K562 (cell line): ENCODE data around the gene GPR180. TPM values are rescaled to one million over a fixed set of nuclear protein-coding genes. Genes with fewer than 3 reads are reported as not detected.

ENCODE experiments used
- ATAC-seq: fragments of 200-7000 bp; cut with Tn5 transposase; 3 replicates; pipeline ENCODE4 v1.9.1; 2020; ENCODE audit warnings: moderate library complexity
- BruUV-seq: library from RNA; stranded (reverse); fragments of 400-500 nt; replicated peaks from 2 replicates; lab custom pipeline; 2021; lab: Mats Ljungman, UMichigan
- CTCF ChIA-PET: fragments of 300-600 bp; formaldehyde crosslinking; extraction: SDS; loops from one replicate; lab custom pipeline; 2021; ENCODE audit warnings: low intra/inter-chr PET ratio; lab: Yijun Ruan, JAX
- POLR2A ChIA-PET: fragments of 300-600, 350-650 bp; sonication (Branson Sonifier 250); formaldehyde crosslinking; extraction: SDS; loops from one replicate; lab custom pipeline; 2021; ENCODE audit warnings: antibody characterized with exemption, inconsistent platforms; lab: Yijun Ruan, JAX
- DNase-seq, 4 experiments: peaks; one replicate each; pipeline versions ENCODE4 v3.0.0 to v3.0.0-alpha.2; 2011 to 2018; ENCODE audit warnings: low spot score in 3 of 4, mixed read lengths in 3 of 4; ENCODE audit errors: extremely low read depth in 1 of 4
- FAIRE-seq: peaks from 2 replicates; lab custom pipeline; 2011; peaks lifted over from hg19 to GRCh38; lab: Jason Lieb, UNC
- H2AFZ ChIP-seq: 2 replicates; pipeline ENCODE4 v1.6.0; 2011; ENCODE audit warnings: low read depth, low read length, control low read depth, inconsistent platforms
- H3K27ac ChIP-seq: fragments of 200-600 bp; 3 replicates; pipeline ENCODE4 v1.8.0; 2011; ENCODE audit warnings: low read depth, mild to moderate bottlenecking, control low read depth, inconsistent platforms, low read length, moderate library complexity, mixed read lengths; ENCODE audit errors: extremely low read depth
- H3K27me3 ChIP-seq, 2 experiments: fragments of 300-600 bp in 1 of 2; 2 replicates in 1 of 2; 3 replicates in 1 of 2; pipeline versions ENCODE4 v1.6.0 to v1.8.0; 2011; ENCODE audit warnings: inconsistent platforms in 2 of 2, low read length in 2 of 2, mild to moderate bottlenecking in 1 of 2, mixed read lengths in 1 of 2, moderate library complexity in 1 of 2; ENCODE audit not compliant: control insufficient read depth in 2 of 2, insufficient read depth in 2 of 2
- H3K36me3 ChIP-seq: fragments of 300-600 bp; 3 replicates; pipeline ENCODE4 v1.8.0; 2011; ENCODE audit warnings: mild to moderate bottlenecking, low read length, inconsistent platforms; ENCODE audit not compliant: control insufficient read depth, insufficient read depth
- H3K4me1 ChIP-seq, 2 experiments: fragments of 200-600 bp in 1 of 2; replicated peaks in 1 of 2; 2 replicates in 1 of 2; 3 replicates in 1 of 2; pipeline versions ENCODE4 v1.5.1 to v1.8.0; 2011; ENCODE audit warnings: inconsistent platforms in 2 of 2, low read length in 2 of 2, mild to moderate bottlenecking in 1 of 2, mixed read lengths in 1 of 2, moderate library complexity in 1 of 2; ENCODE audit not compliant: control insufficient read depth in 2 of 2, insufficient read depth in 2 of 2
- H3K4me2 ChIP-seq: 2 replicates; pipeline ENCODE4 v1.6.1; 2011; ENCODE audit warnings: low read length, control low read depth, inconsistent platforms, mixed read lengths; ENCODE audit not compliant: insufficient read depth
- H3K4me3 ChIP-seq: fragments of 200-600 bp; sonication (generic), shearing (Covaris generic); 2 replicates; pipeline ENCODE4 v1.5.1; 2016; ENCODE audit warnings: control low read depth, inconsistent platforms
- H3K79me2 ChIP-seq: fragments of 200-600 bp; 3 replicates; pipeline ENCODE4 v1.8.0; 2011; ENCODE audit warnings: low read length, inconsistent platforms; ENCODE audit not compliant: control insufficient read depth, insufficient read depth
- H3K9ac ChIP-seq, 2 experiments: 2 replicates each; pipeline versions ENCODE4 v1.6.0 to v1.6.1; 2011; ENCODE audit warnings: low read depth in 2 of 2, low read length in 2 of 2, control low read depth in 1 of 2, inconsistent platforms in 1 of 2, mild to moderate bottlenecking in 1 of 2, mixed read lengths in 1 of 2; ENCODE audit not compliant: insufficient read depth in 1 of 2
- H3K9me1 ChIP-seq: one replicate; pipeline ENCODE4 v1.6.0; 2011; ENCODE audit warnings: inconsistent platforms, mild to moderate bottlenecking, low read length, moderate library complexity; ENCODE audit not compliant: control insufficient read depth, insufficient read depth
- H3K9me3 ChIP-seq: replicated peaks from 2 replicates; pipeline ENCODE4 v1.5.1; 2011; ENCODE audit warnings: low read depth, low read length, inconsistent platforms; ENCODE audit not compliant: control insufficient read depth, insufficient read depth
- H4K20me1 ChIP-seq: replicated peaks from 2 replicates; pipeline ENCODE4 v1.6.1; 2011; ENCODE audit warnings: low read length, inconsistent platforms, mixed read lengths; ENCODE audit not compliant: control insufficient read depth, insufficient read depth
- ATF4 ChIP-seq: fragments of 450-650 bp; formaldehyde crosslinking; IDR thresholded peaks from 2 replicates; pipeline ENCODE4 v1.4.0; 2022; ENCODE audit warnings: mild to moderate bottlenecking, moderate library complexity
- HSF4 ChIP-seq: fragments of 250-450 bp; sonication (Bioruptor Pico); IDR thresholded peaks from 2 replicates; pipeline ENCODE4 v2.1.2; 2022; ENCODE audit warnings: mild to moderate bottlenecking, moderate library complexity, borderline replicate concordance
- LCOR ChIP-seq: sonication (generic); formaldehyde crosslinking; IDR thresholded peaks from 2 replicates; pipeline ENCODE4 v1.8.0; 2022; ENCODE audit warnings: mild to moderate bottlenecking, missing genetic modification reagents
- OTX1 ChIP-seq: fragments of 450-650 bp; formaldehyde crosslinking; IDR thresholded peaks from 2 replicates; pipeline ENCODE4 v1.4.0; 2022; ENCODE audit warnings: mild to moderate bottlenecking
- RCOR1 ChIP-seq, 2 experiments: IDR thresholded peaks; 2 replicates each; pipeline ENCODE4 v1.6.1; 2012; ENCODE audit warnings: low read depth in 2 of 2, low read length in 2 of 2, borderline replicate concordance in 1 of 2, improper control_type of control experiment in 1 of 2
- RERE ChIP-seq: sonication (generic); formaldehyde crosslinking; IDR thresholded peaks from 2 replicates; pipeline ENCODE4 v1.8.0; 2023; ENCODE audit warnings: missing genetic modification reagents, mild to moderate bottlenecking, borderline replicate concordance
- SAFB2 ChIP-seq: fragments of 200-400 bp; formaldehyde crosslinking; IDR thresholded peaks from 2 replicates; pipeline ENCODE4 v1.6.1; 2018; ENCODE audit warnings: borderline replicate concordance, low read length, low read depth, moderate library complexity; ENCODE audit not compliant: severe bottlenecking
- SNRNP70 ChIP-seq: fragments of 200-400 bp; formaldehyde crosslinking; optimal IDR thresholded peaks from 2 replicates; pipeline ENCODE3; 2017; ENCODE audit warnings: low read depth, low read length
- TFAP4 ChIP-seq: sonication (generic); formaldehyde crosslinking; IDR thresholded peaks from 2 replicates; pipeline ENCODE4 v1.8.0; 2022; ENCODE audit warnings: missing genetic modification reagents, mild to moderate bottlenecking, moderate library complexity, borderline replicate concordance
- TFE3 ChIP-seq: fragments of 450-650 bp; formaldehyde crosslinking; IDR thresholded peaks from 2 replicates; pipeline ENCODE4 v1.4.0; 2020; ENCODE audit warnings: mild to moderate bottlenecking, mixed read lengths
- ZNF12 ChIP-seq: sonication (generic); formaldehyde crosslinking; IDR thresholded peaks from 2 replicates; pipeline ENCODE4 v1.4.0; 2020; ENCODE audit warnings: mild to moderate bottlenecking, missing genetic modification reagents
- ZNF23 ChIP-seq: fragments of 250-450 bp; sonication (Bioruptor Pico); IDR thresholded peaks from 2 replicates; pipeline ENCODE4 v1.4.0; 2020; ENCODE audit warnings: mild to moderate bottlenecking
- WGBS: fragments of 100-300 bp; shearing (Covaris generic); methylation state at CpG from one replicate; pipeline ENCODE4 v1.1.6; 2016; ENCODE audit warnings: low coverage, mixed read lengths; ENCODE audit not compliant: insufficient coverage; ENCODE audit errors: missing lambda C conversion rate; 5-methylcytosine and 5-hydroxymethylcytosine counted together
- in situ Hi-C: fragments of 300-500 bp; cut with MboI; formaldehyde crosslinking; loops from 4 replicates; pipeline ENCODE4 v1.15.0; 2018; ENCODE audit warnings: inconsistent platforms, mixed read lengths
- intact Hi-C: fragments of 100-400 bp; cut with micrococcal nuclease; formaldehyde crosslinking; loops from 2 replicates; pipeline ENCODE4 v1.14.2; 2022
- polyA plus RNA-seq, 8 experiments: library from polyadenylated mRNA; depleted of rRNA in 4 of 8; stranded (reverse) in 5 of 8; unstranded in 3 of 8; fragments of >200 nt; fragmentation: Nextera tagmentation in 2 of 8; fragmentation: Illumina TruSeq in 1 of 8; extraction: Ambion mirVana in 2 of 8; extraction: Trizol in 1 of 8; gene quantifications; 2 replicates each; pipeline versions ENCODE4 v1.2.1 to v1.2.3, GENCODE V29; 2011 to 2014; ENCODE audit warnings: inconsistent platforms in 1 of 8, missing spikeins in 1 of 8
- total RNA-seq, 7 experiments: library from RNA; depleted of rRNA in 6 of 7; stranded (reverse); fragments of >200 nt in 6 of 7; fragmentation: Illumina TruSeq in 2 of 7; extraction: Trizol in 2 of 7; gene quantifications; 2 replicates each; pipeline versions ENCODE4 v1.2.1 to v1.2.3, GENCODE V29; 2011 to 2021; ENCODE audit warnings: low replicate concordance in 1 of 7

GPR180 gene
- total and polyA plus RNA-seq, 9 of the 15 experiments (the other 6 are each of a cell fraction or from before 2014, with no cell fraction given): 0.77 to 4.1 (median 1.8) TPM

- no peaks in the 10 kb centered on the region for H3K27me3 ChIP-seq
- H3K9me1 ChIP-seq: no peaks in the 10 kb centered on the region
- FAIRE-seq (no peak), ATAC-seq (peak; percentile 57; the same call in 2 of the 3 replicates), DNase-seq (no peak)
- no peaks in the 10 kb centered on the region for H3K9me3 ChIP-seq
- ChIA-PET CTCF (no interaction called here), POLR2A (interaction anchor here (0.7 kb wide), 1 partner anchor 92 kb away, joined by 5 read pairs; no protein-coding TSS in a partner anchor)
- WGBS: 14% methylated on average over 3 of the region's 3 CpGs
- H3K79me2 ChIP-seq: no peaks in the 10 kb centered on the region
- BruUV-seq: no TSS peak
- TF ChIP-seq ATF4 (CRISPR knock-in tag): no peak
- TF ChIP-seq TFAP4 (CRISPR knock-in tag): no peak
- no peak for TF ChIP-seq ZNF23 (CRISPR knock-in tag)
- no peak for TF ChIP-seq SAFB2
- no peak for TF ChIP-seq RERE (CRISPR knock-in tag)
- no peak for TF ChIP-seq SNRNP70
- TF ChIP-seq ZNF12 (CRISPR knock-in tag): no peak
- no peak for TF ChIP-seq HSF4 (CRISPR knock-in tag)
- no peak for TF ChIP-seq OTX1
- TF ChIP-seq LCOR: no peak
- no peak for TF ChIP-seq TFE3 (CRISPR knock-in tag)
- TF ChIP-seq RCOR1 (IDR thresholded peaks at IDR 0.05; ENCODE audit: borderline replicate concordance in 1 of 2, low read depth in 2 of 2, low read length in 2 of 2): no peak
- no peak overlapping the region for H2AFZ ChIP-seq
- in situ Hi-C loops (no loop called here), intact Hi-C loops (no loop called here)
- no peaks in the 10 kb centered on the region for H3K36me3 ChIP-seq
- H4K20me1 ChIP-seq: no peaks in the 10 kb centered on the region
- no peak overlapping the region for H3K9ac ChIP-seq
- H3K27ac ChIP-seq: no peak overlapping the region
- H3K4me3 ChIP-seq: no peak overlapping the region
- H3K4me1 ChIP-seq: no peaks in the 10 kb centered on the region
- no peak overlapping the region for H3K4me2 ChIP-seq
Observed at GRCh38 chr13:94641409-94641941, 39.8 kb downstream of the GPR180 start.
